ENCODE measurements around the gene CWC27. TPM values are rescaled to one million over a fixed set of nuclear protein-coding genes. Genes with fewer than 3 reads are reported as not detected.

Gene CWC27
- polyA plus RNA-seq, 1 experiment, result 39.5 TPM

- POLR2A ChIA-PET, result no interaction called here
- DNase-seq (ENCODE audit: low read depth, low spot score), result no peak
- Histone ChIP-seq H3K9me3 (ENCODE audit: control insufficient read depth, insufficient read depth, low read length) (no peaks in the 10 kb centered on the region), H3K27ac (ENCODE audit: low read depth, low read length) (peak overlapping the region; percentile 34), H3K4me3 (ENCODE audit: low read depth, low read length) (no peak overlapping the region), H3K27me3 (ENCODE audit: control insufficient read depth, insufficient read depth, low read length) (no peaks in the 10 kb centered on the region)
- TF ChIP-seq, protein P1, sequence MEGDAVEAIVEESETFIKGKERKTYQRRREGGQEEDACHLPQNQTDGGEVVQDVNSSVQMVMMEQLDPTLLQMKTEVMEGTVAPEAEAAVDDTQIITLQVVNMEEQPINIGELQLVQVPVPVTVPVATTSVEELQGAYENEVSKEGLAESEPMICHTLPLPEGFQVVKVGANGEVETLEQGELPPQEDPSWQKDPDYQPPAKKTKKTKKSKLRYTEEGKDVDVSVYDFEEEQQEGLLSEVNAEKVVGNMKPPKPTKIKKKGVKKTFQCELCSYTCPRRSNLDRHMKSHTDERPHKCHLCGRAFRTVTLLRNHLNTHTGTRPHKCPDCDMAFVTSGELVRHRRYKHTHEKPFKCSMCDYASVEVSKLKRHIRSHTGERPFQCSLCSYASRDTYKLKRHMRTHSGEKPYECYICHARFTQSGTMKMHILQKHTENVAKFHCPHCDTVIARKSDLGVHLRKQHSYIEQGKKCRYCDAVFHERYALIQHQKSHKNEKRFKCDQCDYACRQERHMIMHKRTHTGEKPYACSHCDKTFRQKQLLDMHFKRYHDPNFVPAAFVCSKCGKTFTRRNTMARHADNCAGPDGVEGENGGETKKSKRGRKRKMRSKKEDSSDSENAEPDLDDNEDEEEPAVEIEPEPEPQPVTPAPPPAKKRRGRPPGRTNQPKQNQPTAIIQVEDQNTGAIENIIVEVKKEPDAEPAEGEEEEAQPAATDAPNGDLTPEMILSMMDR (IDR thresholded peaks at IDR 0.05; ENCODE audit: low read depth, low read length), result no peak
- CTCF ChIA-PET, result no interaction called here
Observed at GRCh38 chr5:65059681-65060598, 291.2 kb downstream of the CWC27 start.

GRCh38 chr5:65061250-65061973 is 292.7 kb downstream of the CWC27 start:
- no peaks in the 10 kb centered on the region for H3K9me3 ChIP-seq (ENCODE audit: control insufficient read depth, insufficient read depth, low read length)
- ChIA-PET CTCF (no interaction called here), POLR2A (interaction anchor here (0.6 kb wide), 1 partner anchor 830 kb away, joined by 4 read pairs; no protein-coding TSS in a partner anchor)
- no peaks in the 10 kb centered on the region for H3K27me3 ChIP-seq (ENCODE audit: control insufficient read depth, insufficient read depth, low read length)
- H3K4me3 ChIP-seq (ENCODE audit: low read depth, low read length), result no peak overlapping the region
- no peak for DNase-seq (ENCODE audit: low read depth, low spot score)
- TF ChIP-seq, protein P1 (IDR thresholded peaks at IDR 0.05; ENCODE audit: low read depth, low read length), result no peak
- H3K27ac ChIP-seq (ENCODE audit: low read depth, low read length), result no peak overlapping the region

GRCh38 chr5:65061974-65062353 is 293.2 kb downstream of the CWC27 start:
- Histone ChIP-seq H3K4me3 (ENCODE audit: low read depth, low read length) (no peak overlapping the region), H3K27me3 (ENCODE audit: control insufficient read depth, insufficient read depth, low read length) (no peaks in the 10 kb centered on the region), H3K27ac (ENCODE audit: low read depth, low read length) (no peak overlapping the region), H3K9me3 (ENCODE audit: control insufficient read depth, insufficient read depth, low read length) (no peaks in the 10 kb centered on the region)
- POLR2A ChIA-PET, result no interaction called here
- CTCF ChIA-PET, result no interaction called here
- TF ChIP-seq, protein P1 (IDR thresholded peaks at IDR 0.05; ENCODE audit: low read depth, low read length), result no peak
- DNase-seq (ENCODE audit: low read depth, low spot score), result no peak

- CTCF ChIA-PET, result no interaction called here
- Histone ChIP-seq H3K27ac (ENCODE audit: low read depth, low read length) (peak overlapping the region; percentile 65), H3K4me3 (ENCODE audit: low read depth, low read length) (no peak overlapping the region), H3K27me3 (ENCODE audit: control insufficient read depth, insufficient read depth, low read length) (no peaks in the 10 kb centered on the region), H3K9me3 (ENCODE audit: control insufficient read depth, insufficient read depth, low read length) (no peaks in the 10 kb centered on the region)
- TF ChIP-seq, protein P1 (IDR thresholded peaks at IDR 0.05; ENCODE audit: low read depth, low read length), result no peak
- POLR2A ChIA-PET, result interaction anchor here (0.6 kb wide), 1 partner anchor 385 kb away, joined by 3 read pairs; no protein-coding TSS in a partner anchor
- peak; percentile 50 for DNase-seq (ENCODE audit: low read depth, low spot score)
Observed at GRCh38 chr5:65062469-65063083, 293.8 kb downstream of the CWC27 start.

Measured in AG04450 (cell line).